Measurements from ENCODE around the gene THAP10.

- TF ChIP-seq, protein P1, sequence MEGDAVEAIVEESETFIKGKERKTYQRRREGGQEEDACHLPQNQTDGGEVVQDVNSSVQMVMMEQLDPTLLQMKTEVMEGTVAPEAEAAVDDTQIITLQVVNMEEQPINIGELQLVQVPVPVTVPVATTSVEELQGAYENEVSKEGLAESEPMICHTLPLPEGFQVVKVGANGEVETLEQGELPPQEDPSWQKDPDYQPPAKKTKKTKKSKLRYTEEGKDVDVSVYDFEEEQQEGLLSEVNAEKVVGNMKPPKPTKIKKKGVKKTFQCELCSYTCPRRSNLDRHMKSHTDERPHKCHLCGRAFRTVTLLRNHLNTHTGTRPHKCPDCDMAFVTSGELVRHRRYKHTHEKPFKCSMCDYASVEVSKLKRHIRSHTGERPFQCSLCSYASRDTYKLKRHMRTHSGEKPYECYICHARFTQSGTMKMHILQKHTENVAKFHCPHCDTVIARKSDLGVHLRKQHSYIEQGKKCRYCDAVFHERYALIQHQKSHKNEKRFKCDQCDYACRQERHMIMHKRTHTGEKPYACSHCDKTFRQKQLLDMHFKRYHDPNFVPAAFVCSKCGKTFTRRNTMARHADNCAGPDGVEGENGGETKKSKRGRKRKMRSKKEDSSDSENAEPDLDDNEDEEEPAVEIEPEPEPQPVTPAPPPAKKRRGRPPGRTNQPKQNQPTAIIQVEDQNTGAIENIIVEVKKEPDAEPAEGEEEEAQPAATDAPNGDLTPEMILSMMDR (IDR thresholded peaks at IDR 0.05): no peak
- TF ChIP-seq EZH2 (IDR thresholded peaks at IDR 0.05; ENCODE audit: borderline replicate concordance, insufficient read depth, low read depth, low read length, poor library complexity, severe bottlenecking): no peak
Measured at GRCh38 chr15:70834999-70835398, 57.2 kb downstream of the THAP10 start.

Data from B cell (primary cell).